HUES64 (cell line): Measurements from ENCODE around the gene BRD3.
A peak's percentile ranks its signal among the peaks of the same experiment; 100 is the strongest.
"Not testable (repeated sequence)": the region's sequence is repeated elsewhere in the genome, so short reads cannot be mapped to it uniquely, and the experiment has no call there.

ENCODE experiments used
- H3K27ac ChIP-seq: 2 replicates; pipeline ENCODE4 v1.7.0; 2013; ENCODE audit warnings: low read depth, low read length, inconsistent platforms
- H3K27me3 ChIP-seq: 2 replicates; pipeline ENCODE4 v1.6.1; 2013; ENCODE audit warnings: mild to moderate bottlenecking, low read length; ENCODE audit not compliant: insufficient read depth
- H3K36me3 ChIP-seq: 2 replicates; pipeline ENCODE4 v1.6.1; 2013; ENCODE audit warnings: mild to moderate bottlenecking, low read length; ENCODE audit not compliant: insufficient read depth
- H3K4me1 ChIP-seq: 2 replicates; pipeline ENCODE4 v1.6.1; 2013; ENCODE audit warnings: mild to moderate bottlenecking, low read length, moderate library complexity; ENCODE audit not compliant: insufficient read depth
- H3K4me3 ChIP-seq: 2 replicates; pipeline ENCODE4 v1.5.1; 2013; ENCODE audit warnings: mild to moderate bottlenecking, low read length, moderate library complexity
- H3K9ac ChIP-seq: 2 replicates; pipeline ENCODE4 v1.6.1; 2013; ENCODE audit warnings: mild to moderate bottlenecking, low read depth, low read length
- H3K9me3 ChIP-seq: 2 replicates; pipeline ENCODE4 v1.6.1; 2013; ENCODE audit warnings: low read depth, low read length; ENCODE audit not compliant: insufficient read depth
- WGBS: fragments of 150-250, 120-280 bp; methylation state at CpG from one replicate; pipeline ENCODE4 v1.1.7; 2013; ENCODE audit warnings: missing lambda C conversion rate; 5-methylcytosine and 5-hydroxymethylcytosine counted together

The BRD3 gene

DNA sequence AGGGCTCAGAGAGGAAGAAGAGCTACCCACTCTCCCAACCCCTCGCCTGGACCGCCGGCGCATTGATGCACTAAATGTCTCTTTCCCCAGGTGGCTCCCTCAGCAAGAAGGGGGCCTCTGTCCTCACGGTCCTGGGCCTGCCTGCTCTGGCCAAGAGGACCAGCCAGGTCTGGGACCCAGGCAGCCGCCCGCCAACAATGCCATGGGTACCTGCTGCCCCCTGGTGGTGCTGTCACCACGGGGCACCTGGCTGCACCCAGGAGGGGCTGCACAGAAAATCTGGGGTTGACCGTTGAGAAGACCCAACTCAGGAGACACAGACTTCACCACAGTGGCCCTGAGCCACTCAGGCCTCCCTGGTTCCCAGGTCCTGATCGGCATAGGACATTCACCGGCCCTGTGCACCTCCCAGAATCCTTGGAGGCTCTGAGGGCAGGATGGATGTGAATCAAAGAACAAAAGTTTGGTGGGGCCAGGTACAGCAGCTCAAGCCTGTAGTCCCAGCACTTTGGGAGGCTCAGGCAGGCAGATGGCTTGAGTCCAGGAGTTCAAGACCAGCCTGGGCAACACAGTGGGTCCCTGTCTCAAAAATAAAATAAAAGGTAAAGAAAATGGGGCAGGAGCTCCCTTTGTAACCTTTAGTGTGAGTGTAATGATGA is 73.3 kb downstream of the BRD3 start:
- Histone ChIP-seq H3K27ac (no peak overlapping the region), H3K9ac (no peak overlapping the region), H3K4me3 (no peak overlapping the region), H3K4me1 (peaks cover 5% of the 10 kb centered on the region; the same call in 1 of the 2 replicates), H3K27me3 (no peaks in the 10 kb centered on the region), H3K9me3 (no peaks in the 10 kb centered on the region), H3K36me3 (no peaks in the 10 kb centered on the region)
- 15% methylated on average over 11 of the region's 11 CpGs for WGBS

DNA sequence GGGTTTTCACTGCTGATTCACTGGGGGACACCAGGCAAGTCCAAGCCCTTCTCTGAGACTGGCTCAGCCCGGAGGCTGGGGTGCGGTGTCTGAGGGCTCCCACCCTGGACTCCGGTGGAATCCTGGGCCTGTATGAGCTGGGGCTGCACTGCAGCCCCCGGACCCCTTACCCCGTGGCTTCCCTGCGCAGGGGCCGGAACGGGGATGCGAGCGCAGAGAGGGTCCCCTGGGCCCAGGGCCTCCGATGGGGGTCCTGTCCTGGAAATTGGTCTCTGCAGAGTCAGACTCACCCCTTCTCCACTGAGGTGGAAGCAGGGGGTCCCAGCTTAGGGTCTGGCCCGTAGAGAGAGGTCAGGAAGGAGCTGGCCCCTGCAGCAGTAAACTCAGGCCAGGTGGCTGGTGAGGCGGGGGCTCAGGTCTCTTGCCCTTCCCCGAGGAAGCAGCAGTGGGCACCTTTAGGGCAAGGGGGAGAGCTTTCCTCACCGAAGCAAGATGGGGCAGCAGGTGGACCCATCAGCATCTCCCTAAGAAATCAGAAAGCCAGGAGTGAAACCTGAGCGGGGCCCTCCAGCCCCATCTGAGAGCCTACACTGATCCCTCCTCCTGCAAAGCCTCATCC is 74.1 kb downstream of the BRD3 start:
- Histone ChIP-seq H3K4me1 (peaks cover 5% of the 10 kb centered on the region; the same call in 1 of the 2 replicates), H3K9ac (no peak overlapping the region), H3K36me3 (no peaks in the 10 kb centered on the region), H3K4me3 (peak overlapping the region; percentile 94), H3K27ac (no peak overlapping the region), H3K9me3 (no peaks in the 10 kb centered on the region), H3K27me3 (no peaks in the 10 kb centered on the region)
- 77% methylated on average over 16 of the region's 16 CpGs for WGBS

DNA sequence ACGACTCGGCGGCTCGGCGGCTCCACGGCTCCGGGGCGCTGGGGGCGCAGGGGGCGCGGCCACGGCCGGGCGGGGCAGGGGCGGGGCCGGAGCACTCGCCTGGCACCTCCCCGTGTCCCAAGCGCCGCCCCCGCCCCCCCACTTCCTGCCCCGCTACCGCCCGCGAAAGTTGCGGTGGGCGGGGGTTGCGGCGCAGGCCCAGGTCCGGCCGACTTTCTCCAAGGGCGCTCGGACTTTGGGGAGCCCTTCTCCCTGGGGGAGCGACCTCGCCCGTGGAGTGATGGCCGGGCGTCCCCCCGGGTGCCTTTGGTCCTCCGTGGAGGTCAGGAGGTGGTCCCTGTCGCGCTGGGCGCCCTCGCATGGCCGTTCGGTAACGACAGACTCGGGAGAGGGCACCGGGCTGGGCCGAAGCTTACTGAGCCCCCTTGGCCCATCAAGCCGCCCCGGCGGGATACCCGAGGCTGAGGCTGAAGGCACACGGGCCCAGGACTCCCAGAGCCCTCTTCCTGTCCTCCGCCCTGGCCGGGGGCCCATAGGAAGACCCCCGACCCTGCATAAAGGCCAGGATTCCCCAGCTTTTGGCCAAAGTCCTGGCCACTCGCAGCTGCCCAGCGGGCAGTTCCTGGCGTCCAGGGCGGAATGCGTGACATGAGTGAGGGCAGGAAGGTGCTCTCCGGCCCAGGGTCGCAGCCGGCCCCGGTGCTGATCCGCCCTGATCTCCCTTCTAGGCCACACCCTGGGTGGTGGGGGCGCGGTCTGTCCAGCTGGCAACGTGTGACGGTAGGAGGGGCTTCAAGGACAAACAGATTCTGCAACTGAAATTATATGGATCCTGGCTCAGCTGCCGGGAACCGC is 74.8 kb downstream of the BRD3 start:
- Histone ChIP-seq H3K27ac (peak overlapping the region; percentile 60; the same call in 1 of the 2 replicates), H3K36me3 (no peaks in the 10 kb centered on the region), H3K4me3 (peak overlapping the region; percentile 94), H3K27me3 (no peaks in the 10 kb centered on the region), H3K9me3 (no peaks in the 10 kb centered on the region), H3K9ac (peak overlapping the region; percentile 87), H3K4me1 (peaks cover 5% of the 10 kb centered on the region; the same call in 1 of the 2 replicates)
- WGBS, result under 1% methylated on average over 74 of the region's 74 CpGs

DNA sequence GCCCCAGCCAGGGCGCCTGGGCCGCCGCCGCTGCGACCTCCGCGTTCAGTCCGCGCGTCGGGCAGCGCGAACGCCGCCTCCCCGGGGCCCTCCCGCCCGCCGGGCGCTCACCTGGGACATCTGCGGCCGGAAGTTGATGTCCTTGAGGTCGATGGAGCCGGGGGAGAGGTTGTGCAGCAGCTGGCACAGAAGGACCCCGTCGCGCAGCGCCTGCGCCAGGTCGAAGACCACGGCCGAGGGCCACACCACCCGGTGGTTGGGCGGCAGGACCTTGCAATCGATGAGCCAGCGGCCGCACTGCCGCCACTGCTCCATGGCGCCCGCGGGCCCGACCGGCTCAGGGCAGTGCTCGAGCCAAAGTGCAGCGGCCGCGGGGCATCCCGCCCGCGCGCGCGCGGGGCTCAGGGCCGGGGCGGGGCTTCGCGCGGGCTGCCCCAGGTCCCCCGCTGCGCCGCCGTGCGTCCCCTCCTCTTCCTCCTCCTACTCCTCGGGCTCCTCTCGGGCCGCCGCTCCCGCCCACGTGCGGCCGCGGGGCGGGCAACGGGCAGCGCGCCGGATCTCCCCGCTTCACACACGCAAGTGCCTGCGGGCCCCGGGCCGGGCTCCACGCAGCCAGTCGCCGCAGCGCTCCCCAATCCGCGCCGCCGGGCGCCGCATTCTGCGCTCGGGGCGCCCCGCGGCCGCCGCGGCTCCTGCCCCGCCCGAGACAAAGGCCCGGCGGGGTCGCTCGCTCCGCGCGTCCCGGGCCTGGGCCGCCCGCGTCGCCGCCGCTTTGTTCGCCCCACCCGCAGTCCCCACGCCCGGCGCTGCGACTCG is 75.7 kb downstream of the BRD3 start, which contains the start of gene VAV2:
Gene VAV2 (minus strand): TSS at position 361 of the 816 bp plus-strand sequence. CDS start 46 bp downstream, at position 315.
- H3K27ac ChIP-seq, result peak within 1 kb of the TSS; percentile 60; the same call in 1 of the 2 replicates
- H3K4me1 ChIP-seq, result peaks cover 5% of the 10 kb centered on the region; the same call in 1 of the 2 replicates
- peak within 1 kb of the TSS; percentile 94 for H3K4me3 ChIP-seq
- H3K27me3 ChIP-seq, result no peaks in the 10 kb centered on the region
- peak within 1 kb of the TSS; percentile 87 for H3K9ac ChIP-seq
- no peaks in the 10 kb centered on the region for H3K36me3 ChIP-seq
- under 1% methylated on average over 124 of the region's 124 CpGs for WGBS
- no peaks in the 10 kb centered on the region for H3K9me3 ChIP-seq

DNA sequence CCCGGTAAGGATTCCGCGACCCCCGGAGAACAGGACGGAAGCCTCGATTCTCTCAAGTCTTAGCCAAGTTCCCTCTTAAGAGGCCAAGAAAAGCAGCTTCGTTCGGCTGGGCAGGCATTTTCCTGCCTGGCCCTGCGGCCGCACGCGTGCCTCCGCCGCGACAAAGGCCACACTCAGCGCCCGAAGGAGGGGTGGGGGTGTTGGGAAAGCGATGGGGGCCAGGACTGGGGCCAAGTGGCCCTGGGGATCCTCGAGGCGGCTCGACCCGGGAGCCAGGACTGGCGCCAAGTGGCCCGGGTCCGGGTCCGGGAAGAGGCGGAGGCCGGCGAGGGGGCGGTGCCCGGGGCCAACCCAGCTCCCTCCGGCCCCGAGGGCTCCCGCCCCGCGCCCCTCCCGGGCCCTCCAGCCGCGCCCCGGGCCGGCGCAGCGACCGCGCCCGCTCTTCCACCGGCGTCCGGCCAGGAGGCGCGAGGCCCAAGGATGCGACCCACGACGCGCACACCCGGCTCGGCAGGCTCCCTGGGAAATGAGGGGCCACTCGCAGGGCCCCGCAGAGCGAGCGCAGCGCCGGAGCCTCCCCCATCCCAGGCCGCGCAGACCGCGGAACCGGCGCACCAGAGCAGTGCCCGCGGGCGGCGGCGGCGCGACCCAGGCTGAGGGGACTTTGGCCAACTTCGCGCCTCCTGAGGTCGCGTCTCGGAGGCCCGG is 76.5 kb downstream of the BRD3 start:
- Histone ChIP-seq H3K27me3 (no peaks in the 10 kb centered on the region), H3K9ac (peak overlapping the region; percentile 87), H3K4me3 (peak overlapping the region; percentile 94), H3K36me3 (no peaks in the 10 kb centered on the region), H3K4me1 (peaks cover 5% of the 10 kb centered on the region; the same call in 1 of the 2 replicates), H3K27ac (no peak overlapping the region), H3K9me3 (no peaks in the 10 kb centered on the region)
- WGBS, result under 1% methylated on average over 82 of the region's 82 CpGs

DNA sequence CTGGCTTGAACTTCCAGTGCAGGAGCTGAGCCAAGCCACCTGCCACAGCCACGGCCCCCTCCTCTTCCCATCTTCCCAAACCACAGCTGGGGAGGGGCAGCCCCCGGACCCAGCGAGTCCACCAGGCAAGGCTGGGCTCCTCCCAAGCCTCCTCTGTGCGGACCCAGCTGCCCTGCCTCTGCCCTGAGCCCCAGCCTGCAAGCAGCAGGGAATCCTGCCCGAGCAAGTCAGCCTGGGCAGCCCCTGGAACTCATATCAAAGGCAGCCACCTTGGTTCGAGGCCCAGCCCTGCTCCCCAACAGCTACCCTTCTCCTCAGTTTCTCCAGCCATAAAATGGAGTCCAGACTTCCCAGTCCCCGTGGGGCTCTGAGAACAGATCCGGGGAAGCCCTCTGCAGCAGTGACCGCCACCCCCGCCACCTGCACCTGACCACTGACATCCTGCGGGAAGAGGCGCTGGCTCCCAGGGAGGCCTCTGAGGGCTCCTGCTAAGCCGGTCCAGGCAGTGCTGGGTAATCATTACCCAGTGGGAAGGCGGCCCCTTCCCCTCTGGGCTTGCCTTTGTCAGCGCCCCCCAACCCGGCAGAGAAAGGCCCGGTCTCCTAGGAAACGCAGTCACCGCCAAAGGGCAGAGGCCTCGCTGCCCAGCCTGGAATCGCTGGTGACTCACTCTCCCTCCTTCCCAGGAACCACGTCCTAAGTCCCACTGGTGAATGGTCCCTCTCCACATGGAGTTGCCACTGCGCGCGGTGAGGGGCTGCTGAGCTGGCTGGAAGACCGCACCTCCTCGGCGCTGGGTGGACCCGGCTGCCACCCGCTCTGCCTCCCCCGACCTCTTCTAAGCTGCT is 77.2 kb downstream of the BRD3 start:
- Histone ChIP-seq H3K4me3 (peak overlapping the region; percentile 94), H3K27me3 (no peaks in the 10 kb centered on the region), H3K9me3 (no peaks in the 10 kb centered on the region), H3K9ac (peak overlapping the region; percentile 87), H3K27ac (no peak overlapping the region), H3K4me1 (peaks cover 5% of the 10 kb centered on the region; the same call in 1 of the 2 replicates), H3K36me3 (no peaks in the 10 kb centered on the region)
- 16% methylated on average over 31 of the region's 31 CpGs for WGBS

DNA sequence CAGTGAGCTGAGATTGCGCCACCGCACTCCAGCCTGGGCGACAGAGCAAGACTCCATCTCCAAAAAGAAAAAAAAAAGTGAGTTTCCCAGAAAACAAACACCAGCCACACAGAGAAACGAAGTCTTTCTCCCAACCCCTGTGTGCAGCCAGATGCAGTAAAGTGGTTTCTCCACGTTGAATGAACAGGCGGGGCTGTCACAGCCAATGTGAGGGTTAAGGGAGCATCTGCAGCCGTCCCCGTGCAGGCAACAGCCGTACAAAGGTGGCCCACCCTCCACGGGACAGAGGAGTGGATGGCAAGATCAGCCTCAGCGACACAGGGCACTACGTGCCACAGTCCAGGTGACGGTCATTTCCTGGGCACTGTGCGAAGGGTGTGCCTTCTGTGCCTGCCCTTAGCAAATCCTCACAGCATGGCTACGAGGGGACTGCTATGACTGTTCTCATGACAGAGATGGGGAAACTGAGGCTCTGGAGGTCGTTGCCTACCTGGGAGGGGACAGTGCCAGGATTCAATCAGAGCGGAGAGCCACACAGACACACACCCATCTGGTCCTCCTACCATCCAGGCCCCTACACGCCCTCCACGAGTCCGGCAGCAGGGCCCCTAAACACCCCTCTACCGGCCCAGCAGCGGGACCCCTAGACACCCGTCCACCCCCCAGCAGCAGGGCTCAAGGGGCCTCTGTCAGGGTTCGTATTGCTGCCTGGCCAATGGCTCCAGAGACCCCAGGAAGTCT is 78.0 kb downstream of the BRD3 start:
- H3K4me3 ChIP-seq, result no peak overlapping the region
- H3K4me1 ChIP-seq, result peaks cover 5% of the 10 kb centered on the region; the same call in 1 of the 2 replicates
- 91% methylated on average over 22 of the region's 24 CpGs for WGBS
- peak overlapping the region; percentile 30; the same call in 1 of the 2 replicates for H3K9ac ChIP-seq
- no peaks in the 10 kb centered on the region for H3K9me3 ChIP-seq
- H3K36me3 ChIP-seq, result no peaks in the 10 kb centered on the region
- H3K27me3 ChIP-seq, result no peaks in the 10 kb centered on the region
- H3K27ac ChIP-seq, result no peak overlapping the region

DNA sequence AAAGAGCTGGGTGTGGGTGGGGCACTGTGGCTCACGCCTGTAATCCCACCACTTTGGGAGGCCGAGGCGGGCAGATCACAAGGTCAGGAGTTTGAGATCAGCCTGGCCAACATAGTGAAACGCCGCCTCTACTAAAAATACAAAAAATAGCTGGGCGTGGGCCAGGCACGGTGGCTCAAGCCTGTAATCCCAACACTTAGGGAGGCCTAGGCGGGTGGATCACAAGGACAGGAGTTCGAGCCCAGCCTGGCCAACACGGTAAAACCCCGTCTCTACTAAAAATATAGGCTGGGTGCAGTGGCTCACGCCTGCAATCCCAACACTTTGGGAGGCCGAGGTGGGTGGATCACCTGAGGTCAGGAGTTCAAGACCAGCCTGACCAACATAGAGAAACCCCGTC is 79.1 kb downstream of the BRD3 start:
- H3K27me3 ChIP-seq, H3K36me3 ChIP-seq, H3K9ac ChIP-seq, H3K4me3 ChIP-seq, H3K9me3 ChIP-seq, H3K4me1 ChIP-seq, H3K27ac ChIP-seq: not testable (repeated sequence)
- 95% methylated on average over 14 of the region's 14 CpGs for WGBS

DNA sequence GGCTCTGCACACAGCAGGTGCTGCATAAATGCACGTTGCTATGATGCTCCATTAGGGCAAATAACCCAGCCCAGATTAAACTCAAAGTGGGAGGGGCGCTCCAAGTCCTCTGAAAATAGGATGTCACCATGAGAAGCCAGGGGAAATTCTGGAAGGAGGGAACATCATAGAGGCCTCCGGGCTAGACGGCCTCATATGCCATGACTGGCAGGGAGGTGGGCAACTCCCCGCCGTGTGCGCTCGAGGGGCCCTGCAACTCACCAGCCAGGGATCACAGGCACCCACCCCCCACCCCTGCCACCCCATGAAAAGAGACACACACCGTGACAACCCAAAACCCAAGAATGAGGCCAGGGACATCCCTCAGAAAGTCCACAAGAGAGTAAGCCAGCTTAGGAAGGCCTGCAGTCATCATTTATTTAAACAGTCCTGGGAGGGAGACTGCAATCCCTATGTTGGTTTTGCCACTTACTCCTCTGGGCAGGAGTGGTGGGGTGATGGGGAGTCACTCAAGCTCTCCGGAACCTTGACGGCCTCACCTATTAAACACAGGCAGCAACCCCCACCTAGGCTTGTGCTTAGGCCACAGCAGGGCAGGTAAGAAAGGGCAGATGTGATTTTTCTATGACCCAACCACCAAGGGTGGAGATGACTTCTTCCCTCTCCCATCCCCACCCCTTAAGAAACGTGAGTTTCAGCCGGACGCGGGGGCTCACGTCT is 79.7 kb downstream of the BRD3 start:
- Histone ChIP-seq H3K4me1 (no peaks in the 10 kb centered on the region), H3K27me3 (no peaks in the 10 kb centered on the region), H3K4me3 (no peak overlapping the region), H3K9me3 (no peaks in the 10 kb centered on the region), H3K9ac (no peak overlapping the region), H3K27ac (no peak overlapping the region), H3K36me3 (no peaks in the 10 kb centered on the region)
- 96% methylated on average over 14 of the region's 16 CpGs for WGBS
